Measurements from ENCODE around the gene ITGAL.
"Not testable (repeated sequence)": the region's sequence is repeated elsewhere in the genome, so short reads cannot be mapped to it uniquely, and the experiment has no call there.

Gene ITGAL

GRCh38 chr16:30472328-30472942 lies at the start of gene ITGAL:
TSS of gene ITGAL (plus strand) at chr16:30472742. CDS start at chr16:30472838, 96 bp downstream.
- DNase-seq (ENCODE audit: low read depth): peak; percentile 74

- DNase-seq (ENCODE audit: low read depth): no peak
These were observed 44.5 kb upstream of the ITGAL start for GRCh38 chr16:30428055-30428454.

GRCh38 chr16:30429418-30429677 lies 43.2 kb upstream of the ITGAL start:
- DNase-seq (ENCODE audit: low read depth): no peak

- peak; percentile 97 for DNase-seq (ENCODE audit: low read depth)
These were observed 42.7 kb upstream of the ITGAL start, which contains the start of gene DCTPP1 for GRCh38 chr16:30429678-30430427. TSS of gene DCTPP1 (minus strand) at chr16:30430030. CDS start at chr16:30429980, 50 bp downstream.

GRCh38 chr16:30430428-30430970 lies 42.0 kb upstream of the ITGAL start:
- DNase-seq (ENCODE audit: low read depth): no peak

- no peak for DNase-seq (ENCODE audit: low read depth)
These were observed 37.7 kb upstream of the ITGAL start for GRCh38 chr16:30434852-30435251.

GRCh38 chr16:30437511-30438046 lies 35.0 kb upstream of the ITGAL start:
- DNase-seq (ENCODE audit: low read depth): no peak

- DNase-seq (ENCODE audit: low read depth): no peak
These were observed 33.7 kb upstream of the ITGAL start for GRCh38 chr16:30438835-30439234.

GRCh38 chr16:30439720-30440348 lies 32.7 kb upstream of the ITGAL start:
- DNase-seq (ENCODE audit: low read depth): no peak

- no peak for DNase-seq (ENCODE audit: low read depth)
These were observed 28.9 kb upstream of the ITGAL start for GRCh38 chr16:30443631-30444030.

GRCh38 chr16:30444231-30445148 lies 28.1 kb upstream of the ITGAL start:
- DNase-seq (ENCODE audit: low read depth): no peak

GRCh38 chr16:30445149-30445407 lies 27.5 kb upstream of the ITGAL start:
- no peak for DNase-seq (ENCODE audit: low read depth)

GRCh38 chr16:30445408-30446202 lies 26.9 kb upstream of the ITGAL start, which contains the start of gene SEPHS2:
TSS of gene SEPHS2 (minus strand) at chr16:30445874. CDS start at chr16:30445727, 147 bp downstream.
- DNase-seq (ENCODE audit: low read depth): peak; percentile 93

GRCh38 chr16:30446203-30446595 lies 26.3 kb upstream of the ITGAL start:
- no peak for DNase-seq (ENCODE audit: low read depth)

GRCh38 chr16:30447512-30448226 lies 24.9 kb upstream of the ITGAL start:
- no peak for DNase-seq (ENCODE audit: low read depth)

- DNase-seq (ENCODE audit: low read depth): no peak
These were observed 23.5 kb upstream of the ITGAL start for GRCh38 chr16:30449116-30449435.

GRCh38 chr16:30452709-30453580 lies 19.6 kb upstream of the ITGAL start:
- DNase-seq (ENCODE audit: low read depth): not testable (repeated sequence)

- no peak for DNase-seq (ENCODE audit: low read depth)
These were observed 16.2 kb upstream of the ITGAL start for GRCh38 chr16:30456302-30456701.

- DNase-seq (ENCODE audit: low read depth): no peak
These were observed 15.3 kb upstream of the ITGAL start for GRCh38 chr16:30457256-30457655.
